Fibroblast of the aortic adventitia (primary cell): ENCODE results near the gene S100A1. TPM values are rescaled to one million over a fixed set of nuclear protein-coding genes. Genes with fewer than 3 reads are reported as not detected.

Experiments used
- DNase-seq: peaks from one replicate; pipeline ENCODE4 v3.0.0-alpha.2; 2010; ENCODE audit warnings: low read depth
- H3K4me3 ChIP-seq: 2 replicates; pipeline ENCODE4 v1.5.1; 2011; ENCODE audit warnings: low read depth, mild to moderate bottlenecking, control low read depth, low read length, moderate library complexity
- CTCF ChIP-seq: IDR thresholded peaks from 2 replicates; pipeline ENCODE4 v1.5.1; 2011; ENCODE audit warnings: mild to moderate bottlenecking, low read length, control low read depth, inconsistent platforms; ENCODE audit not compliant: insufficient read depth
- total RNA-seq: library from RNA; depleted of rRNA; stranded (reverse); fragments of >200 nt; gene quantifications from 2 replicates; pipeline ENCODE4 v1.2.3, GENCODE V29; 2012; ENCODE audit warnings: low replicate concordance

Gene S100A1
- total RNA-seq, 1 donor: 0.54 TPM

DNA sequence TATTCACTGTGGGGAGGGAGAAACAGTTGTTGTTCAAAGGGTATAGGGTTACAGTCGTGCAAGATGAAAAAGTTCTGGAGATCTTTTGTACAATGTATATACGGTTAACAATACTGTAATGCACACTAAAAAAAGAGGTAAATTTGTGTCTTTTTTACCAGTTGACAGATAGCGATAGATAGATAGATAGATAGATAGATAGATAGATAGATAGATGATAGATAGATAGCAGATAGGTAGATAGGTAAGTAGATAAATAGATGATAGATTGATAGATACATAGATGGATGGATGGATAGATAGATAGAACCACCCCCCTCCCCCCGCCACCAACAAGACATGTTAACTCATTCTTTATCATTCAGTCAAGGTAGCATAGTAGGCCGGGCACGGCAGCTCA lies 25.5 kb upstream of the S100A1 start:
- H3K4me3 ChIP-seq: no peak overlapping the region
- no peak for DNase-seq
- no peak for TF ChIP-seq CTCF

DNA sequence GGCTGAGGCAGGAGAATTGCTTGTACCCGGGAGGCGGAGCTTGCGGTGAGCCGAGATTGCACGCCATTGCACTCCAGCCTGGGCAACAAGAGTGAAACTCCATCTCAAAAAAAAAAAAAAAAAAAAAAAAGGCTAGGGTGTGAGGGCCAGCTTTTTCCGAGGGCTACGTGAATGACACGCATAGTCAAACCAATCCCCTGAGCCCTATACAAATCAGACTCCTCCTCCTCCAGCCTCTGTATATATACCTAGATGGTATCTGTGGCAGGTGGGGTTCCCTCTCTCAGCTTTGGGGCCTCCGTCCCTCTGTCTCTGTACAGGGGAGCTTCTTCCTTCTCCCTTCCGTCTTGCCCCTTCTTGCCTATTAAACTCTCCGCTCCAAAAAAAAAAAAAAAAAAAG lies 22.0 kb upstream of the S100A1 start:
- TF ChIP-seq CTCF: no peak
- DNase-seq: no peak
- H3K4me3 ChIP-seq: no peak overlapping the region

- no peak overlapping the region for H3K4me3 ChIP-seq
- DNase-seq: no peak
- TF ChIP-seq CTCF: no peak
These were observed 20.9 kb upstream of the S100A1 start for GRCh38 chr1:153607381-153607780.

- peak overlapping the region; percentile 85 for H3K4me3 ChIP-seq
- no peak for DNase-seq
- no peak for TF ChIP-seq CTCF
These were observed 20.0 kb upstream of the S100A1 start for GRCh38 chr1:153608089-153608682.

DNA sequence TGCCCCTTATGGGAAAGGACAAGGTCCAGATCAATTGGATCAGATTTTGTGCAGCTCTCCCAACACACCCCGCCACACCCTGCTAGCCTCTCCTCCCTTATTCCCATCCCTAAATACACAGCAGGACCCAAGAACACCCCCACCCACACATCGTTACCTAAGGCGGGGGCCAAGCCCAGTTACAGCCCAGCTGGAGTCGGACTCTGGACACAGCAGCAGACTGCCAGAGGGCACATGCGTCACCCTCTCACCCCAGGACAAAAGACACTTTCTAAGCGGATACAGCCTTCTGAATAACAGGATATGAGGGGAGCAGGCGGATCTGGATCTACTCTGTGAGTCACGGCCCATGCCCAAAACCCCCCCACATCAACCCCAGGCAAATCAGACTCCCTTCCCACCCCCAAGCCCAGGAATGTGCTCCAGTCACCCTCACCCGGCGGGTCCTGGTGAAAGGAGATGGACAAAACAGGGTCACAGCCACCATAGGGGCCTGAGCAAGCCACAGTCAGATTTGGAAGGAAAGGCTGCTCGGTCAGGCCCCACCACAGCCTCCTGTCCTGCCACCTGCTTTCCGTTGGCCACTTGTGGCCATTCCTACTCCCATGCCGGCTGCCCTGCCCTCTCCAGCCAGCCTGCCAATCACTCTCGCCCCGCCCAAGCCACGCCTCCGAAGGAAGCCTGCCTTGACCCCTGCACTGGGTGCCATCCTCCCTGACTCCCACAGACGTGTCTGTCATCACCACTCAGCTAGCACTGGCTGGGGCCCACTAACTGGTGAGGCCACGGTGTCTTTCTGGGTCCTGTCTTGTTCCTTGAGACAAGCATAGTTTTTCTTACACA lies 19.3 kb upstream of the S100A1 start:
- H3K4me3 ChIP-seq: peak overlapping the region; percentile 85
- TF ChIP-seq CTCF: no peak
- peak; percentile 84 for DNase-seq

DNA sequence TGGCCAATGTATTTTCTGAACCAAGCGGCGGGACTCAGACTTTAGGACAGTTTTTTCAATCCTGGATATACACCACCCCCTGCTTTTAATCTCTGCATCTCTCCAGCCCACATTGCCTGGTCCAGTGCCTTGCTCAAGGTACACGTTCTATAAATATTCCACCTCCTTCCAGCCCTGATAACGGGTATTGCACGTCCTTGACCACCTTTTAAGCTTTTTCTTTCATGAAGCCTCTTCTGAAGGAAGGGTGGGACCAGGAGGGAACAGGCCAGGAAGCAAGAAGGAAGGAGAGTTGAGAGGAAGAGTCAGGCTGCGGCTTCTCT lies 18.7 kb upstream of the S100A1 start:
- DNase-seq: no peak
- TF ChIP-seq CTCF: no peak
- H3K4me3 ChIP-seq: peak overlapping the region; percentile 85

GRCh38 chr1:153610334-153610733 lies 17.9 kb upstream of the S100A1 start:
- peak overlapping the region; percentile 85 for H3K4me3 ChIP-seq
- no peak for DNase-seq
- no peak for TF ChIP-seq CTCF
